Neural crest cell (in vitro differentiated cells): Measurements from ENCODE around the gene LCORL. TPM values are rescaled to one million over a fixed set of nuclear protein-coding genes. Genes with fewer than 3 reads are reported as not detected.
"Not testable (repeated sequence)": the region's sequence is repeated elsewhere in the genome, so short reads cannot be mapped to it uniquely, and the experiment has no call there.

Experiments
- DNase-seq: peaks from one replicate; pipeline ENCODE4 v3.0.0; 2021; ENCODE audit warnings: low read depth, mixed read lengths, low spot score
- H3K27ac Mint-ChIP-seq: one replicate; pipeline ENCODE4 v1.8.0; 2021; ENCODE audit warnings: mild to moderate bottlenecking, mixed read lengths; ENCODE audit not compliant: unreplicated experiment
- H3K27me3 Mint-ChIP-seq: 2 replicates; pipeline ENCODE4 v1.8.0; 2021; ENCODE audit warnings: low read depth, mild to moderate bottlenecking, mixed read lengths
- H3K36me3 Mint-ChIP-seq: 2 replicates; pipeline ENCODE4 v1.8.0; 2021; ENCODE audit warnings: low read depth, mild to moderate bottlenecking, mixed read lengths
- H3K4me1 Mint-ChIP-seq: 2 replicates; pipeline ENCODE4 v1.8.0; 2021; ENCODE audit warnings: mixed read lengths
- H3K4me3 Mint-ChIP-seq: one replicate; pipeline ENCODE4 v1.8.0; 2021; ENCODE audit warnings: mild to moderate bottlenecking, mixed read lengths
- H3K9me3 Mint-ChIP-seq: 2 replicates; pipeline ENCODE4 v1.8.0; 2021; ENCODE audit warnings: mixed read lengths
- CTCF ChIP-seq: fragments of 200-600 bp; sonication (generic); conservative IDR thresholded peaks from 2 replicates; pipeline ENCODE4 v1.5.0; 2021; ENCODE audit warnings: antibody characterized with exemption, mild to moderate bottlenecking
- total RNA-seq: library from RNA; stranded (reverse); gene quantifications from 2 replicates; pipeline ENCODE4 v1.2.1, GENCODE V29; 2021

Gene LCORL
- total RNA-seq, 1 donor from 2014 or later, result 26.1 TPM

GRCh38 chr4:17851959-17852358 lies 169.6 kb downstream of the LCORL start:
- Mint-ChIP-seq H3K27me3 (peaks cover 2% of the 10 kb centered on the region), H3K4me1 (no peaks in the 10 kb centered on the region), H3K36me3 (peaks cover 40% of the 10 kb centered on the region), H3K27ac (no peak overlapping the region), H3K9me3 (peaks cover 3% of the 10 kb centered on the region), H3K4me3 (no peak overlapping the region)
- no peak for TF ChIP-seq CTCF
- no peak for DNase-seq

DNA sequence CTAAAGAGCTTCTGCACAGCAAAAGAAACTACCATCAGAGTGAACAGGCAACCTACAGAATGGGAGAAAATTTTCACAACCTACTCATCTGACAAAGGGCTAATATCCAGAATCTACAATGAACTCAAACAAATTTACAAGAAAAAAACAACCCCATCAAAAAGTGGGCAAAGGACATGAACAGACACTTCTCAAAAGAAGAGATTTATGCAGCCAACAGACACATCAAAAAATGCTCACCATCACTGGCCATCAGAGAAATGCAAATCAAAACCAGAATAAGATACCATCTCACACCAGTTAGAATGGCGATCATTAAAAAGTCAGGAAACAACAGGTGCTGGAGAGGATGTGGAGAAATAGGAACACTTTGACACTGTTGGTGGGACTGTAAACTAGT lies 171.3 kb downstream of the LCORL start:
- H3K27me3 Mint-ChIP-seq, DNase-seq, H3K4me3 Mint-ChIP-seq, H3K4me1 Mint-ChIP-seq, H3K27ac Mint-ChIP-seq, H3K9me3 Mint-ChIP-seq: not testable (repeated sequence)
- H3K36me3 Mint-ChIP-seq, result peaks cover 45% of the 10 kb centered on the region

DNA sequence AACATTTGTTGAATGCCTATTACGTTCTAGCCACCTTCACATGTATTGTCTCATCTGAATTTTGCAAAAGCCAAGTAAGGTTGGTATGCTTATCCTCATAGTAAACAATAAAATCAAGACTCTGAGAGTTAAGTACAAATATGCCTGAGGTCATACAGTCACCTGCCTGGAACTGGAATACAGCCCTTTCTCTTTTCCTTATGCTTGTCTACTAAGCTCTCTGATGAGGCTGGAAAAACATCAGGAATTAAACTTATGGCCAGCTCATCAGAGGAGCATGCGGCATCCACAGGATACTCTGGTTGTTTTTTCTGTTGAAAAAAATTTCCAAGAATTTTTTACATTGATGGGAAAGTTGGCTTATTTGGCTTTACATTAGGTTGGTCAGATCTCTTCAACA lies 175.3 kb downstream of the LCORL start:
- DNase-seq, result no peak
- H3K9me3 Mint-ChIP-seq, result peaks cover 3% of the 10 kb centered on the region
- no peak overlapping the region for H3K27ac Mint-ChIP-seq
- H3K27me3 Mint-ChIP-seq, result peaks cover 2% of the 10 kb centered on the region
- H3K36me3 Mint-ChIP-seq, result peaks cover 53% of the 10 kb centered on the region
- TF ChIP-seq CTCF, result no peak
- H3K4me3 Mint-ChIP-seq, result no peak overlapping the region
- no peaks in the 10 kb centered on the region for H3K4me1 Mint-ChIP-seq

DNA sequence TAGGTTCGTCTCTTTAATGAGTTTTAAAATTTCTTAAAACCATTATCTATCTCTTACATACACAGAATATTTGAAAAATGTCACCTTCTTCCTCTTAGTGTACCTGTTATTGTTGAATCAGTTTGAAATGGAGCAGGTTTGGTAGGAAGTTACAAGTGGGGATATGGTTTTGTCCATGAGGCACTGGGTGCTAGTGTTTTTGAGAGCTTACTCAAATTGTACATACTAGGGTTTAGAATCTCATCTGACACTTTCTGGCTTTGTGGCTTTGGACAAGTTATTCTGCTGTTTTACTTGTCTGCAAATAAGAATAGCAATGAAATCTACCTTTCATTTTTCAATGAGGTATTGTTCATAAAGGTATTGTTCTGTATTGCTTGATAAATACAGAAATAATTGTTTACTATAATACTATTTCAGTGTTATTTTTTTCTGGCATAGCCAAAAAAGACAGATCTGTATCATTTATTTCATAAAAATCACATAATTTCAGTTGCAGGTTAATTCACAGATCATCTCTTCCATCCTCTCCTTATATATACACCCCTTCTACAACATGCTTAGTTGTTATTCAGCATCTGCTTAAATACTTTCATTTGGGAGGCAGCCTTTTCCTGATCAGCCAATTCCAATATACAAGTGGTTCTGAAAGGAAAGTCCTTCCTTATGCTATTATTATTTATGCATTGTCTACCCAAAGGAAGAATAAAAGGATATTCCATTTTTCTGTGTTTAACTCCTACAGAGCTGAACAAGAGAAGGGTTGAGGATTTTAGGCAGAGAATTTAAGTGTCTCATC lies 197.5 kb downstream of the LCORL start:
- Mint-ChIP-seq H3K4me1 (no peaks in the 10 kb centered on the region), H3K27ac (no peak overlapping the region), H3K9me3 (no peaks in the 10 kb centered on the region), H3K36me3 (peaks cover 17% of the 10 kb centered on the region), H3K4me3 (no peak overlapping the region), H3K27me3 (no peaks in the 10 kb centered on the region)
- DNase-seq, result no peak
- no peak for TF ChIP-seq CTCF

DNA sequence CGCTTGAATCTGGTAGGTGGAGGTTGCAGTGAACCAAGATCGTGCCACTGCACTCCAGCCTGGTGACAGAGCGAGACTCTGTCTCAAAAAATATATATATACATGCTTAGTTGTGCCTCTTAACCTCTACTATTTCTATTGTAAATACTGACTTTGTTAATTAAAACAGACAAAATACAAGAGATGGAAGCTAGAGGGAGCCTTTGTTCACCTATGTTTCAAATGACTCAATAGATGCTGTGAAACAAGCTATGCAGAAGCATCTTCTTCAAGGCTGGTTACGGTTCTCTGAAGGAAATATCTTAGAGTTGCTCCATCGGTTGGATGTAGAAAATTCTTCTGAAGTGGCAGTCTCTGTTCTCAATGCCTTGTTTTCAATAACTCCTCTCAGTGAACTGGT lies 204.5 kb downstream of the LCORL start:
- peak; percentile 67 for TF ChIP-seq CTCF
- H3K4me3 Mint-ChIP-seq, result peak overlapping the region; percentile 21
- no peaks in the 10 kb centered on the region for H3K27me3 Mint-ChIP-seq
- H3K27ac Mint-ChIP-seq, result no peak overlapping the region
- H3K4me1 Mint-ChIP-seq, result peaks cover 23% of the 10 kb centered on the region
- DNase-seq, result no peak
- no peaks in the 10 kb centered on the region for H3K9me3 Mint-ChIP-seq
- H3K36me3 Mint-ChIP-seq, result peaks cover 4% of the 10 kb centered on the region

- Mint-ChIP-seq H3K36me3 (peaks cover 4% of the 10 kb centered on the region), H3K4me3 (no peak overlapping the region), H3K27me3 (no peaks in the 10 kb centered on the region), H3K4me1 (peaks cover 29% of the 10 kb centered on the region), H3K27ac (no peak overlapping the region), H3K9me3 (no peaks in the 10 kb centered on the region)
- no peak for DNase-seq
- TF ChIP-seq CTCF, result no peak
Observed at GRCh38 chr4:17816142-17816541, 205.4 kb downstream of the LCORL start.
